RPMI8226 (cell line): Measurements from ENCODE around the gene TCAF1.

Experiments used
- DNase-seq: peaks from one replicate; pipeline ENCODE4 v3.0.0-alpha.2; 2015

The TCAF1 gene

DNA sequence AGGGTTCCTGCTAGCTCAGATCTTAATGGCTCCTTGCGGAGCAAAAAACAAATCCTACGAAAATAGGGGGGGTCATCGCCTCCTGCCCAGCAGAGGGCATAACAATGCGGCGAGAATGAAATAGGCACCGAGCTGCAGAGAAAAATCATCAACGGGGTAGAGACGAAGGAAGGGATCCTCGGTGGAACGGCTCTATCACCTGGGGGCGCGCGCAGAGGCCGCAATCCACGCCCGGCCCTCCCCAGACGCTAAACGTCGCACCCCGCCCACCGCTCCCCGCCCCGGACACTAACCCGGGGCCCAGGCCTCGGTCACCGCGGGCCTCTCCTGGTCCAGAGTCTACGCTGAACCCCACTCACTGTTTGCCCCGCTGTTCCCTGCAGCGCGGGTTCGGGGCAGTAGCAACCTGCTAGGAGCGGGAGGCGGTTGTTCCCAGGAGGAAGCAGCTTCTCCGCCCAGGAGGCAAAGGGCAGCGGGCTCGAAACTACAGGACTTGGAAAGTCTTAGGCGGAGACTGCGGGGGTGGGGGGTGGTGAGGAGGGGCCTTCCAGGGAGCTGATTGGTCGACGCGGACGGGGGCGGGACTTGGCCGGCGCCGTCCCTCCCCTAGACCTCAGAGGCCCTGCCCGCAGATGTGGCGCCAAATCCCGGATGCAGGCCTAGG, at the start of gene TCAF1:
Gene TCAF1 (minus strand): TSS at position 509 of the 664 bp plus-strand sequence. CDS start 25,568 bp downstream, outside the sequence.
- peak; percentile 96 for DNase-seq

DNA sequence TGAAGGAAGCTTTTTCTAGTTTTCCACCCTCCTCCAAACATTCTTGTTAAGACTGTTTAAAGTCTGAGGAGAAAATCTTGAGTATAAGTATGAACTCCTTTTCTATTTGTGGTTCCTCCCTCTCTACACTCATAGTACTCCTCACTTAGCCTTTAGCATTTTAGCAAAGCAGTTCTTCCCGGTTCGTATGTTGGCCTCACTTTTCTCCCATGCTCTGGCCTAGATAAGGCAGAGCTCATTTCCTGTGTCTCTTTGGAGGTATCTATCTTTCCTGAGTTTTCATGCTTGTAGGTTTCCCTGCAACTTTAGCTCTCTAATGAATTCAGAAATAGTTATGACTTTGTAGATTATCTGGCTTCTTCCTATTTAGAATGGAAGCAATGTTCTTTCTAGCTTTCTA, 46.8 kb upstream of the TCAF1 start:
- DNase-seq = no peak

DNA sequence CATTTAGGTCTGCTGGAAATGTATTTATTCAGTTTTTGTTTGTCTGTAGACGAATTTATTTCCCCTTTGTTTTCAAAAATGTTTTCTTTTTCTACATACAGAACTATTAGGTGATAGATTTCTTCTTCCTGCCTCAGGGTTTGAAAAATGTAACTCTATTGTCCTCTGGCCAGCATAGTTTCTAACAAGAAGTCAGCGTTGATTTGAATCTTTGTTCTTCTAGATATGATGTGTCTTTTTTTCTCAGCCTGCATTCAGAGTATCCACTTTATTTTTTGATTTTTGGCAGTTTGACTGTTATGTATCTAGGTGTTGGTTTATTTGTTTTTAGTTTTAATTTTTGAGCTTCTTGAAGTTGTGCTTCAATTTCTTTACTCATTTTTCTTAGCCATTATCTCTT, 45.1 kb upstream of the TCAF1 start:
- no peak for DNase-seq

- DNase-seq = no peak
These were observed 43.4 kb upstream of the TCAF1 start for GRCh38 chr7:143945423-143945822.

DNA sequence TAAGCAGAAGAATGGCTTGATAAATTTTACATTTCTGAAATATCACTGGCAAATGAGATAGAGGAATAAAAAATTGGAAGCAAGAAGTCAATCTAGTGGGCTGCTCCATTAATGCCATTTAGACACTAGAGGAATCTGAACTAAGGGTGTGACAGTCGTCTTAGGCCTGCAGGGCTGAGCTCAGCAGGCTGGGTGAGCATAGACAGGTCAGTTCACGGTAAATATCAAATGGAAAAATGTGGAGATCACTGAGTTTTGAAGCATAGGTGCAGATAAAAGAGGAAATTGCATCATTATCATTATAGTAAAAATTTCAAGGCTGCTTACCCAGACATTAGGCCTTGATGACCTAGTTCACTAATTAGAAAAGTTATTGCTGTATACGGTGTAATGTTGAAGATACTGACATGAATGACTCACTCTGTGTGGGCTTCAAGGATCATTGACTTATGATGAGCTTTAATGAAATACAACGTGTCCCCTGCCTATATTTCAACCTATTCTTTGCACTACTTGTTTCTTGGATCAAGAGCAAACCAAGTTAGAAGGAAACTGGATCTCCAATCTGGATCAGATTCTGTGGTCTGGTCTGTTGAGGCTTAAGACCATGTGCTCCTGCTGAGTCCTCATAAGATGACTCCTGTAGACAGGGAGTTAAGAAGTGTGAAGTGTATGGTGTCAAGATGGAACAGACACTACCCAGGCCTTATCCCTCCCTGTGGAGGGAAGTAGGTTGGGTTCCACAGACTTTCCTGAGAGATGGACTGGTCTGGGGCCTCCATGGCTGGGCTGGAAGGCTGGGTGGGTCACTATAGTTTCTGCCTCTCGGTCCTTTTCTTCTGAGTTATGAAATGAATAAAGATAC, 36.6 kb upstream of the TCAF1 start:
- DNase-seq = no peak

- DNase-seq = no peak
These were observed 34.4 kb upstream of the TCAF1 start for GRCh38 chr7:143936087-143937009.

- DNase-seq = no peak
These were observed 32.8 kb upstream of the TCAF1 start, which contains the start of gene OR2F2 for GRCh38 chr7:143934526-143935325. OR2F2 (plus strand) TSS chr7:143935233; CDS start chr7:143935233, 0 bp downstream.

GRCh38 chr7:143931739-143932138, 29.8 kb upstream of the TCAF1 start:
- DNase-seq = no peak

DNA sequence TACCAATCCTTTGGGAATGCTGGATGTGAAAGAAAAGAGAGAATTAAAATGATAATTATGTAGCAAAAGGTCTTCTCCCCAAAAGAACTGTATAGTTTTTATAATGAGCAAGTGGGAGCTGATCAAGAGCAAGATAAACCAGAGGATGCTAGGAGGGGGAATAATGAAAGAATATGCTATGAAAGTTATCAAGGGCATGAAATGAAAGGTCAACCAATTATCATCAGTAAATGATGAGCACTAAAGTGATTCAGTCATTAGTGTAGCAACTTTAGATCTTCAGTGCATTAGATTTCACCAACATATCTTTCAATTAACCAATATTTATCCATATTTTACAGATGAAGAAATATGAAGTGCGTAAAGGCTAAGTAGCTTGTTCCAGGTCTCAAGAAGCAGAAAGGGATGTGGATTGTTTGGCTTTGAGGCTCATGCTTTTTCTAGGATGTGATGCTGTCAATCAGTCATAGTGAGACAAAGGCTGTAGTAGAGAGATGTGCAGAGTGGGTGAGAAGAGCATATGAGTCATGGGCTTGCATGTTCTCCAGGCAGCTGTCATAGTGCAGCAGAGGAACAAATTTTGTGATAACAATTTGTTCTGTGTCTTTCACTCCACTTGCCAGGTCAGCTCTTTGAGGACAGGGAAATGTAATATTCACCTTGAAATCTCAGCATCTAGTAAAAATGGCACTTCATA, 27.4 kb upstream of the TCAF1 start:
- DNase-seq = no peak

DNA sequence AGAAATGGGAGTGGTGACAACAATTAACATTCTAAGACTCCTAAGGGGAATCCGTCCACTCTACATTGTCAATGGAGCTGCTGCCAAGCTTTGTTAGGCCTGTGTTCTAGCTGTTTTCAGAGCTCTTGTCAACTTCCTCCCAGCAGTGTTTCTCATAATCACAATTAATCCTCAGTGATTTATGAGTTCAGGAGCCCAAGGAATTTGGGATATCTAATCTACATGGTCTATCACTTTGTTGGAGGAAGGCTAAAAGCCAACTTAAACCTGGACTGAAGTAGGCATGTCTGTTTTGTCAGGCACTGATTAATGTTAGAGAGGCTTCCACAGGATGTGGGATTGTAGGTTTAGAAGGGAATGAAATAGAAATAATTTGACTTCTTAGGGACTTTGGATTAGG, 22.9 kb upstream of the TCAF1 start:
- DNase-seq = no peak

- DNase-seq = no peak
These were observed 13.1 kb upstream of the TCAF1 start for GRCh38 chr7:143914938-143915652.

GRCh38 chr7:143913945-143914615, 12.1 kb upstream of the TCAF1 start:
- DNase-seq = no peak

- DNase-seq = no peak
These were observed 8.7 kb upstream of the TCAF1 start for GRCh38 chr7:143910473-143911248.

DNA sequence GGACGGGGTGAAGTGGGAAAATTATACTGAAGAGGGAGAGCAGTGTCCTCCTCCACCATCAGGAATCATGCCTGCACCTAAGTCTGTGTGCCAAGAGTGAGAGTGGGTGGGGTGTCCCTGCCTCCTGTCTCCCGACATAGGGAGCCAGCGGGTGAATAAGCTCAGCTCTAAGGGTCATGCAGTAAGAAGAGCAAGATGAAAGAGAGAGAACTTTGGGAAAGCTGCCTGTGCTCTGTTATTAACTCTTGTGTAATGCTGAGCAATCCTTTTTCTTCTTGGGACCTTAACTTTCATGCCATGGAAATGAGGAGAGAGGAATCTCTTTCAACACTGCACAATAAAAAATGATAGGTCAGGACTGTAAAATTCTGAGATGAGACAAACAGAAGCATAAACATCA, 7.9 kb upstream of the TCAF1 start:
- DNase-seq = no peak

GRCh38 chr7:143908120-143908519, 6.1 kb upstream of the TCAF1 start:
- DNase-seq = no peak

- DNase-seq = no peak
These were observed 4.9 kb upstream of the TCAF1 start for GRCh38 chr7:143906895-143907294.

GRCh38 chr7:143906151-143906550, 4.2 kb upstream of the TCAF1 start:
- DNase-seq = no peak

DNA sequence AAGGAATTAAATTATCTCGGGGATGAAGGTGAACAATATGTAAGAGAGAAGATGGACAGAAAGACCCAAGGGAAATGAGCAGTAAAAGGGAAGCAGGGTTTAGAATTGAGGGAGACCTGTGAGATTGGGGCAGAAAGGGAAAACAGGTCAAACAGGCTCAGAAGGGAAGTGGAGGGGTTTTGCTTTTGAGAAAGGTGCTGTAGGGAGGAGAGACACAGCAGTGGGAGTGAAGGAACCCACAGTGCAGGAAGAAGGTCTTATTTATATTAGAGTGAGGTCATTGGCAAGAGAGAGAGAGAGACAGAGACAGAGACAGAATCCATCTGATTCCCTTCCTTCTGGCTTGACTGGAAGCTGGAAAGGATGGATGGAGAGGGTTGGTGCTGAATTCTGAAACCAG, 3.5 kb upstream of the TCAF1 start:
- DNase-seq = no peak

- no peak for DNase-seq
These were observed 440 bp upstream of the TCAF1 start for GRCh38 chr7:143902332-143902899.
